ENCODE data around the gene MYO1F.
"Not testable (repeated sequence)": the region's sequence is repeated elsewhere in the genome, so short reads cannot be mapped to it uniquely, and the experiment has no call there.

Gene MYO1F

GRCh38 chr19:8514505-8515009, 62.7 kb downstream of the MYO1F start:
- DNase-seq = not testable (repeated sequence)

DNA sequence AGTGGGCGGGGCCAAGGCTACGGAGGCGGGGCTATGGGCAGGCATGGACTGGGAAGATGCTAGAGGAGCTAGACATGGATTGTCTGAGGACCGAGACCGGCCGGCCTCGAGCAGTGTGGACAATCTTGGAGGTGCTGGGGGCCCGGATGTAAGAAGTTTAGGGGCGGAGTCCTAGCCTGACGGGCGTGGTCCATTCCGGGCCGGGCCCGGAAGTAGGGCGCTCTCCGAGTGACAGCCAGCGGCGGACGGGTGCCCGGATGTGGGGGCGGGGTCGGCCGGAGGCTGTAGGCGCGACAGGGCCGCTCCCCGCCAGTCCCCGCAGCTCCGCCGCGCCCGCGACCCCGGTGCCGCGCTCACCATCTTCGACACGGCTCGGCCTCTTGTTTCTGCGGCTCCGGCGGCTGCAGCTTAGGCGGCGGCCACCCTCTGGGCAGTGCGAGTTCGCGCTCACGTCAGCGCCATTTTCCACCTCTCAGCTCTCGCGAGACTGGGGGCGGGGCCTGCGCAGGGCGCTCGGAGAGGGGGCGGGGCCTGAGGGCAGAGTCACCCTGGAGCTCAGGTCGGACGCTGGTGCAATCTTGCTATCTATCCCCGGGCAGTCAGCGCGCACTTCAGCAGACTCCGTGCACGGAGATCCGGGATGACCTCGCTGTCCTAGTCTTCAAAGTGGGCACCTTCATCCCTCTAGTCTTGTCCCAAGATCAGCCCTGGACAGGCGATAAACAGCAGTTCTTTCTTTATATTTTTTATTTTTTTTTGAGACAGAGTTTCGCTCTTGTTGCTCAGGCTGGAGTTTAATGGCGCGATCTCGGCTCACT, 63.3 kb downstream of the MYO1F start, which contains the start of gene ZNF414:
TSS of gene ZNF414 (minus strand) at position 481 of the 818 bp plus-strand sequence. CDS start at position 360, 121 bp downstream.
- DNase-seq = peak; percentile 96

DNA sequence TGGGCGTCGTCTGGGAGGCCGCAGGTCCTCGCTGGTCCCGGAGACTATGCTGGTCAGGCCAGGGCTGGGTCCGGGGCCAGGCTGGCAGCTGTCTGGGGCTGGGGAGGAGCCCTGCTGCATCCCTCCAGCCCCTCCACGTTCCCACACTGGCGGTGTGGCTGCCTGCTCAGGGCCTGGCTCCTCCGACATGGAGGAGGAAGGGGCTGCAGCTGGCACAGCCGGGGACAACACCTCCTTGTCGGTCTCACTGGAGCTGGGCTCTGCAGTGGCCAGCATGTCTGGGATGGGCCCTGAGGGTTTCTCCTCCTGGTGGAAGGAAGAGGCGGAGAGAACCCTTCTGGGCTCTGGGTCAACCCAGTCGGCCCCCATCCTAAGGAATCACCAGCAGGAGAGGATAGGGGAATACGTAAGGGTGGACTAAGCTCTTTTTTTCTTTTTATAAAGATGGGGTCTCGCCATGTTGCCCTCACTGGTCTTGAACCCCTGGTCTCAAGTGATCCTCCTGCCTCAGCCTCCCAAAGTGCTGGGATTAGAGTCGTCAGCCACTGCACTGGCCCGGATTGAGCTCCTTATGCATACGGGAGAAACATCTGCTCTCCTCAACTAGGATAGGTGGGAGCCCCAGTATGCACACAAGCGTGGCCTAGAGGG, 64.1 kb downstream of the MYO1F start:
- DNase-seq = no peak

DNA sequence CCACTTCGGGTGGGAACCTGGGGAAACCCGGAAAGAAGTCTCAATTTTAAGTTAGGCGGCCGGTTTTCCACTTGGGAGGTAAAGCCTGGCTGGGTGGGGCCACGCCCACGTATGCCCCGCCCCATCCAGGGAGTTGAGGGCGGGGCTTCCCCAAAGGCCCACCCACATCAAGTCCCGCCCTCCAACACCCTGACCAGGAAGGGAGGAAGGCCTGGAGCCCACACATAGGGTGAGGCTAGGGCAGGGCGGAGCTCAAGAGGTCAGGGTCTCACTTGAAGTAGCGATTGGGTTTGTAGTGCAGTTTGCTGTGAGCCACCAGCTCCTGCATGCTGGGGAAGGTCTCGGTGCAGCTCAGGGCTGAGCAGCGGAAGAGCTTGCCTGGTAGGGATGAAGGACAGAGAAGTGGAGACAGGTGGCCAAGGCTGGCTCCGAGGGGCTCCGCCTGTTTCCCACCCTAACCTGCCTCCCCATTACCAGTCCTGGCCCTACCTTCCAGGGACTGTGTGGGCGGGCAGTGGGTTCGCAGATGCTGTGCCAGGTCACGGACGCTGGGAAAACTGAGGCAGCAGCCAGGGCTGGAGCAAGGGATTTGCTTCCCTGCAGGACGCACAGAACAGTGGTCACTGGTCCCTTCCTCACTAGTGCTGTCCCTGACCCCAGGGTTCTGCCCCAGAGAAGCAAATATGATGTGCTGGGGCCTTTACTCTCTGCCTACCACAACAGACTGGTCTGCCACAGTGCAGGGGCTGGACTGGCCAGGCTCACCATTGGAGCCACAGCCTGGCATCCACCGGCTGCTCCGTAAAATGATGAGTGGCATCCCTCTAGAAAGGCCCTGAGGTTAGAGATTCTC, 64.9 kb downstream of the MYO1F start:
- peak; percentile 30 for DNase-seq

GRCh38 chr19:8511573-8512101, 65.6 kb downstream of the MYO1F start:
- no peak for DNase-seq

GRCh38 chr19:8510589-8511115, 66.6 kb downstream of the MYO1F start:
- no peak for DNase-seq

GRCh38 chr19:8506402-8506957, 70.8 kb downstream of the MYO1F start:
- DNase-seq = no peak

GRCh38 chr19:8505680-8506401, 71.4 kb downstream of the MYO1F start:
- peak; percentile 42 for DNase-seq

DNA sequence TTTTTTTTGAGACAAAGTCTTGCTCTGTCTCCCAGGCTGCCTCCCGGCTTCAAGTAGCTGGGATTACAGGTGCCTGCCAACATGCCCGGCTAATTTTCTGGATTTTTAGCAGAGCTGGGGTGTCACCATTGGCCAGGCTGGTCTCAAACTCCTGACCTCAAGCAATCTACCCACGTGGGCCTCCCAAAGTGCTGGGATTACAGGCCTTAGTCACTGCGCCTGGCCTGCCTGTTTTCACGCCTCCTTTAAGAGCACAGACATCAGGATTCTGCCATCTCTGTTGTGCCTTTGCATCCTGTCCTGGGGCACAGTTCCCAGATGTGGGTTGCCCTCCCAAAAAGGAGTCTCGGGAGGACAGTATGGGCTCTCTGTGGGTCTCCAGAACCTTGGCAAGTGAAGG, 72.3 kb downstream of the MYO1F start:
- no peak for DNase-seq

- no peak for DNase-seq
Observed at GRCh38 chr19:8504171-8504570, 73.1 kb downstream of the MYO1F start.

DNA sequence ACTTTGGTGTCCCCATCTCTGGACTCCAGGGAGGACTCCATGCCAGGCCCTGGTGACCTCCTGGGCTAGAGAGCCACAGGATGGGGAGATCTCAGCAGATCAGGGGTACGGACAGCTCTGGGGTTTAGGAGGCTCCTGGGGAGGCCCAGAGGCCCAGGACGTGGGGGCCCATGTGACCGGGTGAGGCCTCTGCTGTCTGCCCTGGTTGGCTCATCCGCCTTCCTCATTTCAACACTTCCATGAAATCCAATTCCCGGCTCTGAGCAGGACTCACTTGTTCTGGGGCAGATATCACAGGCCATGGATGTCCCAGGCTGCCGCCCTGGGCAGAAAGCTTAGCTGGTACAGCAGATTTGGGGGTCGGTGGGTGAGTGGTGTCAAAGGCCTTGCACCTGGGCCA, 73.7 kb downstream of the MYO1F start:
- no peak for DNase-seq

GRCh38 chr19:8501981-8502380, 75.3 kb downstream of the MYO1F start:
- no peak for DNase-seq

DNA sequence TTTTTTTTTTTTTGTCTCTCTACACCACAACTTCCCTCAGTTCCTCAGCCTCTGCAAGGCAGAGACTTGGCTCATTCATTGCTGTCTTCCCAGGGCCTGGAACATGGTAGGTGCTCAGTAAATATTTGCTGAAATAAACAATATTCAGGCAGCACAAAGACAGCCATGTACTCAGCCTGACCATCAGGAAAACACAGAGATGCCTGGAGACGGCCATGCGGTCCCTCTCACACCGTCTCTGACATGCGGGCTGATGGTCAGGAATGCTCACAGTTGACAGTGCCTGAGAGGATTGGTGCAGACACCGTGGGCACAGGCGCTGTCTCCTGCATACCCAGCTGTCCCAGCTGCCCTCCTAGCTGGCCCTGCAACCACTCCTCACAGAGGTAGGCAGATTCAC, 75.7 kb downstream of the MYO1F start:
- no peak for DNase-seq

- DNase-seq = no peak
Observed at GRCh38 chr19:8500158-8500557, 77.1 kb downstream of the MYO1F start.

DNA sequence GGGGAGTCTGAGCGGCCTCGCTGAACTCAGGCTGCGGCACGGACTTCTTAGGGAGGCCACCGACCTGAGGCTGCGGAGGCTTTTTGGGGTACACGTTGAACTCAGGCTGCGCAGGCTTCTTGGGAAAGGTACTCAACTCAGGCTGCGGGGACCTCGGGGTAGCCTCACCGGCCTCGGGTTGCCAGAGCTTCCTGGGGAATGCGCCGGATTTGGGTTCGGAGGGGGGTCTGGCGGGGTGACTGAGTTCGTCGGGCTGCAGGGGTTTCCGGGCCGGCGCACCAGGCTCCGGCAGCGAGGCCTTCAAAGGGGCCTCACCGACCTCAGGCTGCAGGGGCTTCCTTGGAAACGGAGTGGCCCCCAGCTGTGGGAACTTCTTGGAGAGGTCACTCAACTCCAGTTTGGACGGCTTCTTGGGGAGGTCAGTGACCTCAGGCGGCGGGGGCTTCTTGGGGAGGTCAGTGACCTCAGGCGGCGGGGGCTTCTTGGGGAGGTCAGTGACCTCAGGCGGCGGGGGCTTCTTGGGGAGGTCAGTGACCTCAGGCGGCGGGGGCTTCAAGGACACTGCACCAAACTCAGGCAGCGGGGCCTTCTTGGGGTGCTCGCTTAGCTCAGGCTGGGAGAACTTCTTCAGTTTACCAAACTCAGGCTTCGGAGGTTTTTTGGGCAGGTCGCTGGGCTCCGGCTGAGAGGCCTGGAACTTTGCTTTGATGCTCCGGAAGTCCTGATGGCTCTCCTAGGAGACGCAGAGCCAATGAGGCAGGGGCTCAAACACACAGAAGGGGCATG, 78.0 kb downstream of the MYO1F start:
- no peak for DNase-seq

DNA sequence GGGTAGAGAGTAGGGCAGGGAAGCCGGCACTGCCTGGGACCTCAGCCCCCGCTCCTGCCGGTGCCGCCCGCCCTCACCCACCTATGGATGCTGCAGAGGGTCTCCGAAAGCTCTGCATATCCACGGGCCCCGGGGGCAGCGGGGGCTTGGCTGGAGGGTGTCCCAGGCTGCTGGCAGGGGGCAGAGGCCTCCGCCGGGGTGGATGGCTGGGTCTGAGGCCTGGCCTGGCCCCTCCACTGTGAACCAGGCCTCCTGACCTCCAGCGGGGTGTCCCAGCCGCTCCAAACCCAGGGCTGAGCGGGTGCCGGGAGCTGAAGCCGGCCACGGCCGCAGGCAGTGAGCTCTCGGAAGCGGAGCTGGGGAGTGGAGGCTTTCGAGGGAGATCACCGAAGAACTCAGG, 78.9 kb downstream of the MYO1F start:
- no peak for DNase-seq

GRCh38 chr19:8494158-8494557, 83.1 kb downstream of the MYO1F start:
- no peak for DNase-seq

- no peak for DNase-seq
Observed at GRCh38 chr19:8491574-8491973, 85.7 kb downstream of the MYO1F start.

- DNase-seq = no peak
Observed at GRCh38 chr19:8490873-8491272, 86.4 kb downstream of the MYO1F start.

GRCh38 chr19:8490395-8490760, 86.9 kb downstream of the MYO1F start:
- no peak for DNase-seq

Data from stimulated activated CD4-positive, alpha-beta T cell treated with anti-CD3 and anti-CD28 coated beads, Interleukin-1b, Interleukin-23, amount 100 ng/mL, for 48 hours (primary cell).